Esophagus muscularis mucosa (tissue), 4 donors: ENCODE data around the gene BTNL8. TPM values are rescaled to one million over a fixed set of nuclear protein-coding genes. Genes with fewer than 3 reads are reported as not detected.

Experiments used
- DNase-seq: peaks from one replicate; pipeline ENCODE4 v3.0.0-alpha.2; 2017; ENCODE audit errors: extremely low spot score
- H3K27ac ChIP-seq, 4 donors: fragments of 200-600 bp; sonication (generic); replicated peaks in 1 of 4; 1 replicate in 3 of 4; 2 replicates in 1 of 4; pipeline ENCODE4 v1.5.1; 2016 to 2019; ENCODE audit warnings: mild to moderate bottlenecking in 1 of 4
- H3K27me3 ChIP-seq, 4 donors: fragments of 200-600 bp; sonication (generic); one replicate each; pipeline versions ENCODE4 v1.5.1 to v1.6.0; 2016 to 2019
- H3K36me3 ChIP-seq, 4 donors: fragments of 200-600 bp; sonication (generic); one replicate each; pipeline ENCODE4 v1.5.1; 2016 to 2019
- H3K4me1 ChIP-seq, 4 donors: fragments of 200-600 bp; sonication (generic); one replicate each; pipeline ENCODE4 v1.5.1; 2016 to 2019
- H3K4me3 ChIP-seq, 4 donors: fragments of 200-600 bp; sonication (generic); 1 replicate in 2 of 4; 2 replicates in 2 of 4; pipeline ENCODE4 v1.5.1; 2016 to 2019; ENCODE audit warnings: mild to moderate bottlenecking in 4 of 4, moderate library complexity in 1 of 4
- H3K9me3 ChIP-seq, 4 donors: fragments of 200-600 bp; sonication (generic); 1 replicate in 3 of 4; 2 replicates in 1 of 4; pipeline ENCODE4 v1.5.1; 2016 to 2019
- EP300 ChIP-seq: sonication (generic); formaldehyde crosslinking; IDR thresholded peaks from one replicate; pipeline ENCODE4 v1.6.1; 2017; ENCODE audit warnings: antibody characterized with exemption
- POLR2A ChIP-seq: fragments of 450-650 bp; IDR thresholded peaks from one replicate; pipeline ENCODE4 v1.6.1; 2017; ENCODE audit warnings: antibody characterized with exemption, moderate library complexity, mild to moderate bottlenecking, low read depth
- POLR2AphosphoS5 ChIP-seq, 2 donors: sonication (generic); formaldehyde crosslinking; IDR thresholded peaks; one replicate each; pipeline ENCODE4 v1.6.1; 2017; ENCODE audit warnings: antibody characterized with exemption in 2 of 2
- WGBS: methylation state at CpG from one replicate; pipeline ENCODE4 v1.1.5; 2018; 5-methylcytosine and 5-hydroxymethylcytosine counted together
- intact Hi-C: fragments of 100-400 bp; cut with DNase I; formaldehyde crosslinking; loops from one replicate; pipeline ENCODE4 v1.15.1; 2023
- total RNA-seq, 4 donors: library from RNA; depleted of rRNA; stranded (reverse); fragments of >200 nt; gene quantifications; one replicate each; pipeline versions ENCODE4 v1.1.0 to v1.2.1, GENCODE V29; 2016
- TF ChIP-seq, protein P1 (sequence below), 3 experiments: fragments of 200-600 bp in 2 of 3; fragments of 450-650 bp in 1 of 3; sonication (generic) in 2 of 3; IDR thresholded peaks; one replicate each; pipeline ENCODE4 v1.5.1; 2017 to 2019; ENCODE audit warnings: antibody characterized with exemption in 3 of 3, mild to moderate bottlenecking in 2 of 3, moderate library complexity in 1 of 3

The BTNL8 gene
- total RNA-seq, 4 donors from 2014 or later: 0.17 to 0.58 (median 0.34) TPM; not detected in 1

DNA sequence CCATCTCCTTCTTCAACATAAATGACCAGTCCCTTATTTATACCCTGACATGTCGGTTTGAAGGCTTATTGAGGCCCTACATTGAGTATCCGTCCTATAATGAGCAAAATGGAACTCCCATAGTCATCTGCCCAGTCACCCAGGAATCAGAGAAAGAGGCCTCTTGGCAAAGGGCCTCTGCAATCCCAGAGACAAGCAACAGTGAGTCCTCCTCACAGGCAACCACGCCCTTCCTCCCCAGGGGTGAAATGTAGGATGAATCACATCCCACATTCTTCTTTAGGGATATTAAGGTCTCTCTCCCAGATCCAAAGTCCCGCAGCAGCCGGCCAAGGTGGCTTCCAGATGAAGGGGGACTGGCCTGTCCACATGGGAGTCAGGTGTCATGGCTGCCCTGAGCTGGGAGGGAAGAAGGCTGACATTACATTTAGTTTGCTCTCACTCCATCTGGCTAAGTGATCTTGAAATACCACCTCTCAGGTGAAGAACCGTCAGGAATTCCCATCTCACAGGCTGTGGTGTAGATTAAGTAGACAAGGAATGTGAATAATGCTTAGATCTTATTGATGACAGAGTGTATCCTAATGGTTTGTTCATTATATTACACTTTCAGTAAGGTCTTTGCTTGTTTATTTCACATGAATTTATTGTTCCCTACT, 51.5 kb downstream of the BTNL8 start:
- Histone ChIP-seq H3K27ac (no peak overlapping the region), H3K36me3 (no peaks in the 10 kb centered on the region), H3K4me1 (no peaks in the 10 kb centered on the region), H3K27me3 (no peaks in the 10 kb centered on the region), H3K9me3 (no peaks in the 10 kb centered on the region), H3K4me3 (no peak overlapping the region)
- TF ChIP-seq POLR2AphosphoS5 (IDR thresholded peaks at IDR 0.05): no peak
- TF ChIP-seq, protein P1, sequence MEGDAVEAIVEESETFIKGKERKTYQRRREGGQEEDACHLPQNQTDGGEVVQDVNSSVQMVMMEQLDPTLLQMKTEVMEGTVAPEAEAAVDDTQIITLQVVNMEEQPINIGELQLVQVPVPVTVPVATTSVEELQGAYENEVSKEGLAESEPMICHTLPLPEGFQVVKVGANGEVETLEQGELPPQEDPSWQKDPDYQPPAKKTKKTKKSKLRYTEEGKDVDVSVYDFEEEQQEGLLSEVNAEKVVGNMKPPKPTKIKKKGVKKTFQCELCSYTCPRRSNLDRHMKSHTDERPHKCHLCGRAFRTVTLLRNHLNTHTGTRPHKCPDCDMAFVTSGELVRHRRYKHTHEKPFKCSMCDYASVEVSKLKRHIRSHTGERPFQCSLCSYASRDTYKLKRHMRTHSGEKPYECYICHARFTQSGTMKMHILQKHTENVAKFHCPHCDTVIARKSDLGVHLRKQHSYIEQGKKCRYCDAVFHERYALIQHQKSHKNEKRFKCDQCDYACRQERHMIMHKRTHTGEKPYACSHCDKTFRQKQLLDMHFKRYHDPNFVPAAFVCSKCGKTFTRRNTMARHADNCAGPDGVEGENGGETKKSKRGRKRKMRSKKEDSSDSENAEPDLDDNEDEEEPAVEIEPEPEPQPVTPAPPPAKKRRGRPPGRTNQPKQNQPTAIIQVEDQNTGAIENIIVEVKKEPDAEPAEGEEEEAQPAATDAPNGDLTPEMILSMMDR (IDR thresholded peaks at IDR 0.05): no peak
- TF ChIP-seq EP300: no peak
- no peak for TF ChIP-seq POLR2A
- WGBS: 70% methylated on average over 5 of the region's 6 CpGs
- intact Hi-C loops: no loop called here
- DNase-seq: no peak

DNA sequence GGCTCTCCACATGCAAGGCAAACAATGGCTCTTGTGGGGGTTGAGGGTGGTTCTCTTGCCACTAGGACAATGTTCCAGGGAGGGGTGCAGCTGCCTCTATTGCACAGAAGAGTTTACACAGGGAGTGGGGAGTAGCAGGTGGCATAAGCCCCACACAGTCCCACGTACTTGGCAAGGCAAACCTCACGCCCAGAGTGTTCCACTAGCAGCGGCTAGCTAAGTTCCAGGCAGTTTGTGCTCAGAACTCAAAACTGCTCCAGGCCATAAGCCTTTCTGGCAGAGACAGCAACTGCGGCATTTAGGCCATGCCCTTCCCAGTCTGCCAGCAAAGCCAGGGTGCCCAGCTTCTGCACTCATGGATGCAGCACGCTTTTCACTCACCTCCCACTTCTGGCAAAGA, 60.7 kb downstream of the BTNL8 start:
- 100% methylated on average over 1 of the region's 5 CpGs for WGBS
- no peak overlapping the region for H3K27ac ChIP-seq
- no peak overlapping the region for H3K4me3 ChIP-seq
- no peaks in the 10 kb centered on the region for H3K27me3 ChIP-seq
- intact Hi-C loops: no loop called here
- TF ChIP-seq, protein P1 (IDR thresholded peaks at IDR 0.05): no peak
- no peaks in the 10 kb centered on the region for H3K4me1 ChIP-seq
- no peaks in the 10 kb centered on the region for H3K36me3 ChIP-seq
- DNase-seq: no peak
- no peaks in the 10 kb centered on the region for H3K9me3 ChIP-seq

DNA sequence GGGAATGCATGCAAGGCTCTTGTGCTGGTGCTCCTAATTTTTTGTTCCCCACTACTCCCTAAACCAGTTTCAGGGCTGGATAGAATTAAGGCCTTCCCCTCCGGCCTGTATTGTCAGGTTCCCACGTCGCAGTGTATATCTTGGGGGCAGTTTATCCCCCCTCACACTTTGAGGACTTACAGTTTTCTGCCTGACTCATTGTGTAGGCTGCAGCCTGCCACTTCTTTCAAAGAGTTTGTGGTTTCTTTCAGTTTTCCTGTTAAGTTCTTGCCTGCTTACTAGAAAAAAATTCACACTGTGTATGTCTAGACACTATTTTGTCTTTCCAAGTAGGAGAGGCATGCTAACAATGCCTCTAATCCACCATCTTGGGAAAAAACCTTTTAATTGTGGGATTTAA, 61.2 kb downstream of the BTNL8 start:
- Histone ChIP-seq H3K4me1 (no peaks in the 10 kb centered on the region), H3K9me3 (no peaks in the 10 kb centered on the region), H3K27ac (no peak overlapping the region), H3K36me3 (no peaks in the 10 kb centered on the region), H3K27me3 (no peaks in the 10 kb centered on the region), H3K4me3 (no peak overlapping the region)
- whole genome bisulfite sequencing: 62% methylated on average over 3 of the region's 3 CpGs
- TF ChIP-seq POLR2A: no peak
- TF ChIP-seq, protein P1 (IDR thresholded peaks at IDR 0.05): no peak
- TF ChIP-seq POLR2AphosphoS5 (IDR thresholded peaks at IDR 0.05): no peak
- no peak for TF ChIP-seq EP300
- intact Hi-C loops: no loop called here
- DNase-seq: no peak

DNA sequence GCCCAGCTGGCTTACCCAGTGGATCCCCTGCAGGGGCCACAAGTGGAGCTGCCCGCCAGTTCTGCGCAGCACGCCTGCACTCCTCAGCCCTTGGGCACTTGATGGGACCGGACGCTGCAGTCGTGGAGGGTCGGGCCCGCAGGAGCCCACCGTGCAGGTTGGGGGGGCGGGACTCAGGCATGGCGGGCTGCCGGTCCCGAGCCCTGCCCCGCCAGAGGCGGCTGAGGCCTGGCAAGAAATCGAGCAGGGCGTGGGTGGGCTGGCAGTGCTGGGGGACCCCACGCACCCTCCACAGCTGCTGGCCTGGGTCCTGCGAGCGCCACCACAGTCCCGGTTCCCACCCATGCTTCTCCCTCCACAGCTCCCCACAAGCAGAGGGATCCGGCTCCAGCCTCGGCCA, 70.4 kb downstream of the BTNL8 start:
- TF ChIP-seq, protein P1 (IDR thresholded peaks at IDR 0.05): no peak
- TF ChIP-seq EP300 (no peak), POLR2A (no peak), POLR2AphosphoS5 (IDR thresholded peaks at IDR 0.05) (no peak)
- intact Hi-C loops: no loop called here
- H3K4me1 ChIP-seq: no peaks in the 10 kb centered on the region
- H3K36me3 ChIP-seq: no peaks in the 10 kb centered on the region
- 92% methylated on average over 8 of the region's 23 CpGs for WGBS
- no peak overlapping the region for H3K27ac ChIP-seq
- DNase-seq: no peak
- H3K27me3 ChIP-seq: no peaks in the 10 kb centered on the region
- H3K4me3 ChIP-seq: no peak overlapping the region
- H3K9me3 ChIP-seq: no peaks in the 10 kb centered on the region

DNA sequence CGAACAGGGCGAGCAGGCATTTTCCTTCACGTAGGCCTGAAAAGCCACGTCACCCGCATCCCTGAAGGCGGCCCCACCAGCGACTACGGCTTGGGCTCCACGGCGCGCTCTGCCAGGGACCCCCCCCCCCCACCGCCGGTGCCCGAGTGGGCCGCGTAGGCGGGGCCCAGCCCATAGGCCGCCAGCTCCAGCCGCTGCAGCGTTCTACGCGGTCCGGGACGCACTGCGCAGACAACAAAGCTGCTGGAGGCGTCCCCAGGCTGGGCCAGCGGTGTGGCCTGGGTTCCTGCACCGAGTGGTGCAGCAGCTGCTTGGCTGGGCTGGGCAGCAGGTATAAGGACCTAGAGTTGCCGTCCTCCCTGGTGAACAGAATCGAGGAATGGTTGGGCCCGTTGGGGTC, 71.4 kb downstream of the BTNL8 start:
- WGBS: 98% methylated on average over 18 of the region's 31 CpGs
- H3K36me3 ChIP-seq: no peaks in the 10 kb centered on the region
- no peak for DNase-seq
- H3K4me3 ChIP-seq: no peak overlapping the region
- no peak overlapping the region for H3K27ac ChIP-seq
- intact Hi-C loops: no loop called here
- H3K9me3 ChIP-seq: no peaks in the 10 kb centered on the region
- H3K4me1 ChIP-seq: no peaks in the 10 kb centered on the region
- TF ChIP-seq POLR2AphosphoS5 (IDR thresholded peaks at IDR 0.05) (no peak), EP300 (no peak), POLR2A (no peak)
- TF ChIP-seq, protein P1 (IDR thresholded peaks at IDR 0.05): no peak
- no peaks in the 10 kb centered on the region for H3K27me3 ChIP-seq
